GM11168 (cell line): ENCODE results near the gene HMGN1.
"Not testable (repeated sequence)": the region's sequence is repeated elsewhere in the genome, so short reads cannot be mapped to it uniquely, and the experiment has no call there.

Source experiments
- in situ Hi-C: fragments of 300-500 bp; cut with MboI; formaldehyde crosslinking; loops from one replicate; pipeline ENCODE4 v1.12.0; 2022; ENCODE audit warnings: low sequenced_read_pairs; ENCODE audit not compliant: unreplicated experiment

HMGN1 gene

DNA sequence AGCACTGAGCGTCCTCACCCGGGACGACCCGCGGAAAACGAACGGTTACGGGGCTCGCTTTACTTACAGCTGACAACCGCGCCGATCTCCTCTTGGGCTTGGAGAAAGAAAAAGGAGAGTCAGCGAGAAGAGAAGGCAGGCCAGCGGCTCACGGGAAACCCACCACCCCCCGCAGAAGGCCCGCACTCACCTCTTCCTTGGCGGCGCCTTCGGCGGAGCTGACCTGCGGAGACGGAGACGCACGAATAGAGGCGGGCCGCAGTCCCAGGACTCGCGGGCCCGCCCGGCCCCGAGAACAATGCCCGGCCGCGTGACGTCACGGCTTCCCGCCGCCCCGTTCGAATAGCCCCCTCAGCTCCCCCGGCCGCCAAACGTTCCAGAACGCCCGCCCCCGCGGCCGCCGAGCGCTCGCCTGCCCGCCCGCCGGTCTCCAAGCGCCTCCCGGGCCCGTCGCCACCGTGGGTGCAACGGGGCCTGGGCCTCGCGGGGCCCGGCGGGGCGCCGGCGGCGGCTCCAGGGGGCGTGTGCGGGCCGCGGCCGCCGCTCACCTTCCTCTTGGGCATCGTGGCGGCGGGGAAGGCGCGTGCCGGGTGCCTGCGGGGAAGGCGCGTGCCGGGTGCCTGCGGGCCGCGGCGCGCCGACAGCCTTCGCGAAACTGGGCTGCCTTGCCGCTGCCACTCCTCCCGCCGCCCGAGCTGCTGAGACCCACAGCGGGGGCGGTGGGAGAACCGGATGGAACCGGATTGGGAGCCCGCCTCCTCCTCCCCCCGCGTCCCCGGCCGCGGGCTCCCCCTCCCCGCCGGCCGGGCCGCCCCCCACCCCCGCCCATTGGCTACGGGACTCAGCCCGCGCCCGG, at the start of gene HMGN1:
Gene HMGN1, minus strand, starts transcription at position 734 of the 856 bp plus-strand sequence. Its CDS starts 171 bp downstream, at position 563.
- in situ Hi-C loops, result no loop called here

GRCh38 chr21:39397646-39398385, 48.9 kb upstream of the HMGN1 start:
- in situ Hi-C loops, result no loop called here

- in situ Hi-C loops, result no loop called here
These were observed 44.1 kb upstream of the HMGN1 start for GRCh38 chr21:39392981-39393380.

DNA sequence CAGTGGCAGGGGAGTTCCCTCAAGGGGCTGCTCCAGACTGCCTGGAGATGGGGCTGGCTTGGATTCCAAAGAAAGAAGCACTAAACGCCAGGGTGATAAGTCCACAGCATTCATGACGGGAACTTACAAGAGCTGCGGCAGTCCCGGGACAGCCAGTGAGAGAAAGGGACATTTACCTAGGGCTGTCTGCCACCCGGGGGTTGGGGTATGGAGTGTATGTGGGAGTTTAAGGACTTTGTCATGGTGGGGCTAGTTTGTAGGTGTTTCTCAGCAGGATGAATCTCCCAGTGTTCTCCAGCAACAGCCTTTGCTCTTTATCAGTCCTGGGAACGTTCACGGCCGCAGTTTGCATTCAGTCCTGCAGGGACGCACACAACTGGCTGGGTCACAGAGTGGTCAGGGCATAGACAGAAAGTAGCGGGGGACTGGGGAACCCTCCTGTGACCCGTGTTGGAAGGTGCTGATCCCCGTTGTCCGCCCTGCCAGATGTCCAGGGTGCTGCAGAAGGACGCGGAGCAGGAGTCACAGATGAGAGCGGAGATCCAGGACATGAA, 41.4 kb upstream of the HMGN1 start:
- in situ Hi-C loops, result no loop called here

DNA sequence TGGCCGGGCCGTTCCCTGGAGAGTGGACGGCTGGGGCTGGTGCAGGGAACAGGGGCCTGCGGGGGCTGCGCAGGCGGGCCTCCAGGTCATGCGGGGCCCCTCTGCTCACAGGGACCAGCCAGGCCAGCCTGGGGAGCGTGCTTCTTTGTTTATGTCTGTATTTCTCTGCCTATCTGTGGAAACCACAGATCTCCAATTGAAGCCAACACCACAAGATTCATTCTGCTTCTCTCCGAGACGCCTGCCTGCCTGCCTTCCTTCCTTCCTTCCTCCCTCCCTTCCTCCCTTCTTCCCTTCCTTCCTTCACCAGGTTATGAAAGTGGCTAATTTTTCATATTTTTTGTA, 39.9 kb upstream of the HMGN1 start:
- in situ Hi-C loops, result no loop called here

GRCh38 chr21:39388038-39388810, 39.3 kb upstream of the HMGN1 start:
- in situ Hi-C loops, result no loop called here

- in situ Hi-C loops, result no loop called here
These were observed 38.7 kb upstream of the HMGN1 start for GRCh38 chr21:39387461-39388037.

DNA sequence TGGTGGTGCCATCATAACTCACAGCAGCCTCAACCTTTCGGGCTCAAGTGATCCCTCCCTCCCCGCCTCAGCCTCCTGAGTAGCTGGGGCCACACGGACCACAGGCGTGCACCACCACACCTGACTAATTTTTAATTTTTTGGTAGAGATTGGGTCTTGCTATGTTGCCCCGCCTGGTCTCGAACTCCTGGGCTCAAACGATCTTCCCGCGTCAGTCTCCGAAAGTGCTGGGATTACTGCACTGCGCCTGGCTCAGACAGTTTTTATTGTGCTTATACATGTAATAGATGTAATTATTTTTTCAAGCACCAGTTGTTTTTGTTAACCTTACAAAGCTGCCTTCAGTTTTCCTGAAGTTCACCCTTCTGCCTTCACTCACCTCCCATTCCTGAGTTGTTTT, 38.0 kb upstream of the HMGN1 start:
- in situ Hi-C loops, result no loop called here

- in situ Hi-C loops, result no loop called here
These were observed 37.3 kb upstream of the HMGN1 start for GRCh38 chr21:39386194-39386593.

- in situ Hi-C loops, result no loop called here
These were observed 36.6 kb upstream of the HMGN1 start for GRCh38 chr21:39385299-39386145.

- in situ Hi-C loops, result no loop called here
These were observed 35.9 kb upstream of the HMGN1 start for GRCh38 chr21:39384674-39385298.

DNA sequence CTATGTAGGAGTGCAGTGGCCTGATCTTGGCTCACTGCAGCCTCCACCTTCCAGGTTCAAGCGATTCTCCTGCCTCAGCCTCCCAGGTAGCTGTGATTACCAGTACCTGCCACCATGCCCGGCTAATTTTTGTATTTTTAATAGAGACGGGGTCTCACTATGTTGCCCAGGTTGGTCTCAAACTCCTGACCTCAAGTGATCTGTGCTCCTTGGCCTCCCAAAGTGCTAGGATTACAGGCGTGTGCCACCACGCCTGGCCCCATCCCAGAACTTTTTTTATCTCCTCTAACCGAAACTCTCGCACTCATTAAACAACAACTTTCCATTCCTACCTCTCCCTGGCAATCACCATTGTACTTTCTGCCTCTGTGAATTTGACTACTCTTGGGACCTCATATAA, 33.2 kb upstream of the HMGN1 start:
- in situ Hi-C loops, result not testable (repeated sequence)

DNA sequence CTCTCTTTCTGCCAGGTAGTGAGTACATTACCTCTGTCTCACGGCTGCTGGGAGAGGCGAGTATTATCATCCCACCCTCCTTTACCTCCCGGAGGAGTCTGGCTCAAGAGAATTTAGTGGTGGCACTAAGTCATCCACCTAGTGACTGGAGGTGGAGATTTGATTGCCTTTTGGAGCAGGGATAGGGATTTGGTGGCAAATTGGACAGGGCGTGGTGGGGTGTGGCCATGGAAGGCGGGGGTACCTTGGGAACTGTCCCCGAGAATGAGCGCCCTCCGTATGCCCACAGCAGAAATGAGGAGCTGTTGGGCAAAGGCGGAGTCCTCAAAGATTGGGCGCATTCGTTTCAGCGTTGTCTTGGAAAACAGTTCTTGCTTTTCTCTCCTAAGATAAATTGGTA, 32.1 kb upstream of the HMGN1 start:
- in situ Hi-C loops, result no loop called here

- in situ Hi-C loops, result no loop called here
These were observed 31.4 kb upstream of the HMGN1 start for GRCh38 chr21:39379986-39380891.

GRCh38 chr21:39377444-39378050, 28.7 kb upstream of the HMGN1 start:
- in situ Hi-C loops, result no loop called here

DNA sequence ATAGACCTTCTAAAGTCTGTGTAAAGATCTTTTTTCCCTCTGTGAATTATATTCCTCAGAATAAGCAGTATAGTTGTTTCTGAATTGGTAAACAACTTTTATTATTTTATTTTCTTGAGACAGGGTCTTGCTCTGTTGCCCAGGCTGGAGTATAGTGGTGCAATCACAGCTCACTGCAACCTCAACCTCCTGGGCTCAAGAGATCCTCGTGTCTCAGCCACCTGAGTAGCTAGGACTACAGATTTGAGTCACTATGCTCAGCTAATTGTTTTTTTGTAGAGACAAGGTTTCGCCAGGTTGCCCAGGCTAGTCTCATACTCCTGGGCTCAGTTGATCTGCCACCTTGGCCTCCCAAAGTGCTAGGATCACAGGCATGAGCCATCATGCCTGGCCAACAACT, 26.6 kb upstream of the HMGN1 start:
- in situ Hi-C loops, result no loop called here

DNA sequence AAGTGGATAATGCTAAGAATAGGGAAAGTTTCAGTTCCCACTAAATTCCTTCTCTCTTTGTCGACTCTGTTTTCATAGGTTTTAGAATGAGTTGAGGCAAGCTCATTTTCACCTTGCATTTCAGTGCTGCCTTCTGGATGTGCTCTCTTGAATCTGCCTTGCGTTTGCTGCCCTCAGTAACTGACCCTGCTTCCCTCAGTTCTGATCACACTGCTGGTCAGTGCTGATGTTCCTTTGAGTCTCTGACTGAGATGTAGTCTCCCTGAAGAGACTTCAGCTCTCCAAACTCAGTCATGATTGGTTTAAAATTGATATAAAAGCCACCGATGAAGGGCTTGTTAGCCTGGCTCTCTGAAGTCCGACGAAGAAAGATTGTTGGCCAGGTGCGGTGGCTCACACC, 25.2 kb upstream of the HMGN1 start:
- in situ Hi-C loops, result no loop called here

GRCh38 chr21:39373634-39374033, 24.7 kb upstream of the HMGN1 start:
- in situ Hi-C loops, result no loop called here
